GM12878 (cell line): ENCODE data around the gene ATP10D. TPM values are rescaled to one million over a fixed set of nuclear protein-coding genes. Genes with fewer than 3 reads are reported as not detected.
A peak's percentile ranks its signal among the peaks of the same experiment; 100 is the strongest.

ENCODE experiments used
- ATAC-seq: fragments of 200-7000 bp; cut with Tn5 transposase; 3 replicates; pipeline ENCODE4 v1.9.1; 2020; ENCODE audit warnings: mild to moderate bottlenecking, moderate library complexity
- BruUV-seq: library from RNA; stranded (reverse); fragments of 400-500 nt; replicated peaks from 2 replicates; lab custom pipeline; 2021; lab: Mats Ljungman, UMichigan
- CTCF ChIA-PET: fragments of 300-600 bp; sonication (Branson Sonifier 250); formaldehyde crosslinking; extraction: SDS; loops from one replicate; lab custom pipeline; 2021; ENCODE audit warnings: inconsistent platforms; lab: Yijun Ruan, JAX
- POLR2A ChIA-PET: fragments of 350-600 bp; formaldehyde crosslinking; extraction: SDS; loops from one replicate; lab custom pipeline; 2021; ENCODE audit warnings: inconsistent platforms; lab: Charles Lee
- RAD21 ChIA-PET: fragments of 300-600 bp; sonication (Branson Sonifier 250); formaldehyde crosslinking; loops from one replicate; lab custom pipeline; 2023; ENCODE audit warnings: antibody characterized with exemption; ENCODE audit not compliant: unreplicated experiment; lab: Charles Lee
- SMC1A ChIA-PET: fragments of 300-600 bp; sonication (Branson Sonifier 250); formaldehyde crosslinking; loops from one replicate; lab custom pipeline; 2023; ENCODE audit not compliant: unreplicated experiment, uncharacterized antibody; lab: Charles Lee
- DNase-seq: peaks from one replicate; pipeline ENCODE4 v3.0.0-alpha.2; 2011; ENCODE audit warnings: low read depth, low spot score
- FAIRE-seq: peaks from 3 replicates; lab custom pipeline; 2011; peaks lifted over from hg19 to GRCh38; lab: Jason Lieb, UNC
- H2AFZ ChIP-seq: 2 replicates; pipeline ENCODE4 v1.6.0; 2011; ENCODE audit warnings: low read depth, low read length, control low read depth; ENCODE audit not compliant: control insufficient read depth
- H3K27ac ChIP-seq: 2 replicates; pipeline ENCODE4 v1.5.1; 2011; ENCODE audit warnings: control low read depth; ENCODE audit not compliant: control insufficient read depth, insufficient read depth
- H3K27me3 ChIP-seq, 2 experiments: replicated peaks in 1 of 2; 2 replicates each; pipeline versions ENCODE4 v1.6.0 to v1.6.1; 2011; ENCODE audit warnings: low read length in 1 of 2; ENCODE audit not compliant: control insufficient read depth in 2 of 2, insufficient read depth in 2 of 2
- H3K36me3 ChIP-seq, 2 experiments: 2 replicates each; pipeline ENCODE4 v1.5.1; 2011; ENCODE audit warnings: low read length in 1 of 2; ENCODE audit not compliant: control insufficient read depth in 2 of 2, insufficient read depth in 2 of 2
- H3K4me1 ChIP-seq: 2 replicates; pipeline ENCODE4 v1.6.1; 2011; ENCODE audit warnings: mild to moderate bottlenecking, low read length, moderate library complexity, mixed read lengths; ENCODE audit not compliant: control insufficient read depth, insufficient read depth
- H3K4me2 ChIP-seq: 2 replicates; pipeline ENCODE4 v1.6.0; 2011; ENCODE audit warnings: control low read depth; ENCODE audit not compliant: control insufficient read depth, insufficient read depth
- H3K4me3 ChIP-seq: fragments of 200-600 bp; sonication (generic); 2 replicates; pipeline ENCODE4 v1.5.1; 2016
- H3K79me2 ChIP-seq: 2 replicates; pipeline ENCODE4 v1.6.0; 2011; ENCODE audit warnings: low read length; ENCODE audit not compliant: control insufficient read depth, insufficient read depth
- H3K9ac ChIP-seq: 2 replicates; pipeline ENCODE4 v1.8.0; 2011; ENCODE audit warnings: low read length, control low read depth, mixed read lengths; ENCODE audit not compliant: control insufficient read depth, insufficient read depth
- H3K9me3 ChIP-seq: replicated peaks from 3 replicates; pipeline ENCODE4 v1.5.1; 2011; ENCODE audit warnings: mild to moderate bottlenecking, low read length; ENCODE audit not compliant: control insufficient read depth, insufficient read depth
- H4K20me1 ChIP-seq: 2 replicates; pipeline ENCODE4 v1.6.0; 2011; ENCODE audit not compliant: control insufficient read depth, insufficient read depth
- CHD2 ChIP-seq: IDR thresholded peaks from 2 replicates; pipeline ENCODE4 v1.6.1; 2011; ENCODE audit warnings: low read depth, low read length, improper control_type of control experiment, borderline replicate concordance
- RAD21 ChIP-seq: IDR thresholded peaks from 2 replicates; pipeline ENCODE4 v1.6.1; 2011; ENCODE audit warnings: mild to moderate bottlenecking, low read depth, low read length, moderate library complexity; ENCODE audit not compliant: insufficient read depth
- WGBS: methylation state at CpG from one replicate; pipeline ENCODE4 v1.1.6; 2016; ENCODE audit warnings: low lambda C conversion rate; ENCODE audit not compliant: insufficient replicate concordance, insufficient coverage; ENCODE audit errors: missing lambda C conversion rate; 5-methylcytosine and 5-hydroxymethylcytosine counted together
- in situ Hi-C: fragments of 300-500 bp; cut with MboI; formaldehyde crosslinking; loops from 9 replicates; pipeline ENCODE4 v1.14.3; 2018; ENCODE audit warnings: mixed read lengths
- intact Hi-C: fragments of 100-400 bp; cut with micrococcal nuclease; formaldehyde crosslinking; loops from one replicate; pipeline ENCODE4 v1.14.2; 2022; ENCODE audit not compliant: unreplicated experiment
- polyA plus RNA-seq, 11 experiments: library from polyadenylated mRNA; depleted of rRNA in 4 of 11; unstranded in 6 of 11; stranded (reverse) in 5 of 11; fragments of >200 nt; fragmentation: Nextera tagmentation in 4 of 11; fragmentation: Illumina TruSeq in 1 of 11; extraction: Ambion mirVana in 4 of 11; extraction: Trizol in 1 of 11; gene quantifications; 1 replicate in 1 of 11; 2 replicates in 10 of 11; pipeline versions ENCODE4 v1.2.1 to v1.2.3, GENCODE V29; 2011 to 2016; ENCODE audit warnings: inconsistent platforms in 2 of 11, missing spikeins in 2 of 11, low read depth in 1 of 11
- total RNA-seq, 4 experiments: library from RNA; depleted of rRNA in 3 of 4; stranded (reverse); fragments of >200 nt in 3 of 4; fragmentation: Illumina TruSeq in 1 of 4; extraction: Trizol in 1 of 4; gene quantifications; 2 replicates each; pipeline versions ENCODE4 v1.2.1 to v1.2.3, GENCODE V29; 2013 to 2021
- TF ChIP-seq, protein P1 (sequence below), 3 experiments: IDR thresholded peaks in 2 of 3; conservative IDR thresholded peaks in 1 of 3; 2 replicates each; pipeline ENCODE4 v1.5.1; 2011; ENCODE audit warnings: low read depth in 3 of 3, low read length in 3 of 3, mild to moderate bottlenecking in 3 of 3, control low read depth in 2 of 3, moderate library complexity in 2 of 3, inconsistent platforms in 1 of 3, mixed read lengths in 1 of 3; ENCODE audit not compliant: control insufficient read depth in 2 of 3, insufficient read depth in 1 of 3; ENCODE audit errors: extremely low read depth in 1 of 3

The ATP10D gene
- total and polyA plus RNA-seq, 10 of the 15 experiments (the other 5 are each of a cell fraction or from before 2014, with no cell fraction given): 10.2 to 50.3 (median 19.1) TPM

GRCh38 chr4:47483745-47484144, 1.3 kb upstream of the ATP10D start:
- ATAC-seq: peak; percentile 22
- in situ Hi-C loops (no loop called here), intact Hi-C loops (loop anchor here (5.0 kb wide), 1 partner anchor 91 kb away; no protein-coding TSS in a partner anchor)
- ChIA-PET POLR2A (interaction anchor here (0.6 to 5.3 kb wide), 13 partner anchors 11 to 354 kb away, joined by 3 to 36 read pairs (median 5); partner anchors contain the start of genes COMMD8 and CORIN), RAD21 (interaction anchor here (0.7 to 5.4 kb wide), 26 partner anchors 9 to 470 kb away, joined by 3 to 84 read pairs (median 6); partner anchors contain the start of gene COMMD8), SMC1A (interaction anchor here (0.6 to 6.7 kb wide), 28 partner anchors 8 to 366 kb away, joined by 3 to 126 read pairs (median 4); partner anchors contain the start of gene COMMD8), CTCF (interaction anchor here (0.9 to 5.2 kb wide), 23 partner anchors 8 to 639 kb away, joined by 3 to 79 read pairs (median 5); partner anchors contain the start of gene COMMD8)
- Histone ChIP-seq H3K4me3 (no peak overlapping the region), H2AFZ (peak overlapping the region; percentile 92), H3K79me2 (peaks cover 21% of the 10 kb centered on the region), H3K36me3 (no peaks in the 10 kb centered on the region), H3K4me1 (peaks cover 17% of the 10 kb centered on the region), H3K9ac (no peak overlapping the region), H4K20me1 (no peaks in the 10 kb centered on the region), H3K27ac (peak overlapping the region; percentile 70; the same call in 1 of the 2 replicates), H3K9me3 (peaks cover 2% of the 10 kb centered on the region; the same call in 1 of the 3 replicates), H3K4me2 (peak overlapping the region; percentile 98; the same call in 1 of the 2 replicates), H3K27me3 (no peaks in the 10 kb centered on the region)
- no peak for FAIRE-seq
- TF ChIP-seq, protein P1, sequence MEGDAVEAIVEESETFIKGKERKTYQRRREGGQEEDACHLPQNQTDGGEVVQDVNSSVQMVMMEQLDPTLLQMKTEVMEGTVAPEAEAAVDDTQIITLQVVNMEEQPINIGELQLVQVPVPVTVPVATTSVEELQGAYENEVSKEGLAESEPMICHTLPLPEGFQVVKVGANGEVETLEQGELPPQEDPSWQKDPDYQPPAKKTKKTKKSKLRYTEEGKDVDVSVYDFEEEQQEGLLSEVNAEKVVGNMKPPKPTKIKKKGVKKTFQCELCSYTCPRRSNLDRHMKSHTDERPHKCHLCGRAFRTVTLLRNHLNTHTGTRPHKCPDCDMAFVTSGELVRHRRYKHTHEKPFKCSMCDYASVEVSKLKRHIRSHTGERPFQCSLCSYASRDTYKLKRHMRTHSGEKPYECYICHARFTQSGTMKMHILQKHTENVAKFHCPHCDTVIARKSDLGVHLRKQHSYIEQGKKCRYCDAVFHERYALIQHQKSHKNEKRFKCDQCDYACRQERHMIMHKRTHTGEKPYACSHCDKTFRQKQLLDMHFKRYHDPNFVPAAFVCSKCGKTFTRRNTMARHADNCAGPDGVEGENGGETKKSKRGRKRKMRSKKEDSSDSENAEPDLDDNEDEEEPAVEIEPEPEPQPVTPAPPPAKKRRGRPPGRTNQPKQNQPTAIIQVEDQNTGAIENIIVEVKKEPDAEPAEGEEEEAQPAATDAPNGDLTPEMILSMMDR (IDR thresholded peaks at IDR 0.05 in 2 of 3, conservative IDR thresholded peaks at IDR 0.05 in 1 of 3; ENCODE audit: control insufficient read depth in 2 of 3, extremely low read depth in 1 of 3, insufficient read depth in 1 of 3, low read depth in 3 of 3, low read length in 3 of 3): peak in 1 of 3 experiments; percentile 14; a peak in 1 of 6 replicates
- TF ChIP-seq CHD2: no peak
- peak; percentile 36; the same call in 1 of the 2 replicates for TF ChIP-seq RAD21
- DNase-seq: no peak
- 46% methylated on average over 3 of the region's 3 CpGs for WGBS
- BruUV-seq: no TSS peak
